Measurements from ENCODE around the gene ARHGEF28. TPM values are rescaled to one million over a fixed set of nuclear protein-coding genes. Genes with fewer than 3 reads are reported as not detected.

ARHGEF28 gene
- total RNA-seq, 1 donor from 2014 or later: 8.5 TPM

- no peaks in the 10 kb centered on the region for H3K36me3 Mint-ChIP-seq (ENCODE audit: low read depth, unreplicated experiment)
- H3K27me3 ChIP-seq (ENCODE audit: insufficient read depth, low read length): no peaks in the 10 kb centered on the region
- no peaks in the 10 kb centered on the region for H3K9me3 ChIP-seq (ENCODE audit: insufficient read depth, low read depth, low read length)
- H3K4me3 ChIP-seq (ENCODE audit: insufficient read depth, low read depth, low read length): no peak overlapping the region
- H3K27ac ChIP-seq (ENCODE audit: low read depth, low read length): no peak overlapping the region
- H3K79me2 ChIP-seq (ENCODE audit: insufficient read depth, low read length): no peaks in the 10 kb centered on the region
- H3K9ac ChIP-seq (ENCODE audit: low read length): no peak overlapping the region
- no peak for DNase-seq (ENCODE audit: low read depth)
- H4K20me1 ChIP-seq (ENCODE audit: insufficient read depth, low read length): no peaks in the 10 kb centered on the region
- H3K4me2 ChIP-seq (ENCODE audit: low read length): peak overlapping the region; percentile 37
- H3K4me1 Mint-ChIP-seq (ENCODE audit: low read depth, unreplicated experiment): peaks cover 10% of the 10 kb centered on the region
- peaks cover 2% of the 10 kb centered on the region for H3K36me3 ChIP-seq (ENCODE audit: insufficient read depth, low read length)
- peak overlapping the region; percentile 10 for H3K4me3 Mint-ChIP-seq (ENCODE audit: unreplicated experiment)
- no peaks in the 10 kb centered on the region for H3K9me3 Mint-ChIP-seq (ENCODE audit: unreplicated experiment)
- no peaks in the 10 kb centered on the region for H3K27me3 Mint-ChIP-seq (ENCODE audit: low read depth, unreplicated experiment)
- FAIRE-seq: no peak
- TF ChIP-seq CTCF (IDR thresholded peaks at IDR 0.05; ENCODE audit: insufficient read depth, low read depth, low read length) (no peak), EZH2 (IDR thresholded peaks at IDR 0.05; ENCODE audit: insufficient read depth, low read length) (no peak)
- no peak overlapping the region for H3K27ac Mint-ChIP-seq (ENCODE audit: unreplicated experiment)
- peaks cover 12% of the 10 kb centered on the region for H3K4me1 ChIP-seq (ENCODE audit: insufficient read depth, low read length)
- no peak overlapping the region for H2AFZ ChIP-seq (ENCODE audit: low read depth, low read length)
Observed at GRCh38 chr5:73900566-73900965, 274.6 kb downstream of the ARHGEF28 start.

- Mint-ChIP-seq H3K36me3 (ENCODE audit: low read depth, unreplicated experiment) (no peaks in the 10 kb centered on the region), H3K4me1 (ENCODE audit: low read depth, unreplicated experiment) (peaks cover 10% of the 10 kb centered on the region), H3K27me3 (ENCODE audit: low read depth, unreplicated experiment) (no peaks in the 10 kb centered on the region), H3K9me3 (ENCODE audit: unreplicated experiment) (no peaks in the 10 kb centered on the region), H3K27ac (ENCODE audit: unreplicated experiment) (no peak overlapping the region), H3K4me3 (ENCODE audit: unreplicated experiment) (no peak overlapping the region)
- DNase-seq (ENCODE audit: low read depth) (peak; percentile 79), FAIRE-seq (no peak)
- no peaks in the 10 kb centered on the region for H4K20me1 ChIP-seq (ENCODE audit: insufficient read depth, low read length)
- H3K9ac ChIP-seq (ENCODE audit: low read length): peak overlapping the region; percentile 14
- no peaks in the 10 kb centered on the region for H3K79me2 ChIP-seq (ENCODE audit: insufficient read depth, low read length)
- no peak for TF ChIP-seq EZH2 (IDR thresholded peaks at IDR 0.05; ENCODE audit: insufficient read depth, low read length)
- TF ChIP-seq CTCF (IDR thresholded peaks at IDR 0.05; ENCODE audit: insufficient read depth, low read depth, low read length): no peak
- peak overlapping the region; percentile 19 for H3K27ac ChIP-seq (ENCODE audit: low read depth, low read length)
- no peak overlapping the region for H3K4me3 ChIP-seq (ENCODE audit: insufficient read depth, low read depth, low read length)
- H3K27me3 ChIP-seq (ENCODE audit: insufficient read depth, low read length): no peaks in the 10 kb centered on the region
- no peaks in the 10 kb centered on the region for H3K9me3 ChIP-seq (ENCODE audit: insufficient read depth, low read depth, low read length)
- H3K4me1 ChIP-seq (ENCODE audit: insufficient read depth, low read length): peaks cover 12% of the 10 kb centered on the region
- H3K4me2 ChIP-seq (ENCODE audit: low read length): peak overlapping the region; percentile 37
- no peak overlapping the region for H2AFZ ChIP-seq (ENCODE audit: low read depth, low read length)
- H3K36me3 ChIP-seq (ENCODE audit: insufficient read depth, low read length): peaks cover 2% of the 10 kb centered on the region
Observed at GRCh38 chr5:73901043-73901442, 275.0 kb downstream of the ARHGEF28 start.

DNA sequence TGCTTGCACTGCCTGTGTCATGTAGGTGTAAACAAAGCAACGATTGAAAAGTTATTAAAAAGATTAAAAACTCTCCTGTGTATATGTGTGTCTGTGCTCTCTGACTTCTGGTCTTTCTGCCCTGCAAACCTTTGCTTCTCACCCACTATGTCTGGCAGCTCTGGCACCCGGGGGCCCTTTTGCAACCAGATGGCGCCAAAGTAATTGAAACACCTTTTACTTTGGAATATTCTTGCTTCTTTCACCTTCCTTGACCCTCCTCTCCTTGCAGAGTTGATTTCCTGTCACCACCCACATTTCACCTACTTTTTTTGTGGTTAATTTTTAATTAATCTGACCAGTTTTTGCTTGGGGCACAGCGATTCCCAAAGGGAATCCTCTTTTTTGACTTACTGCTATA, 275.5 kb downstream of the ARHGEF28 start:
- DNase-seq (ENCODE audit: low read depth): no peak
- H2AFZ ChIP-seq (ENCODE audit: low read depth, low read length): no peak overlapping the region
- H3K36me3 ChIP-seq (ENCODE audit: insufficient read depth, low read length): peaks cover 2% of the 10 kb centered on the region
- H3K4me1 Mint-ChIP-seq (ENCODE audit: low read depth, unreplicated experiment): peaks cover 10% of the 10 kb centered on the region
- peak overlapping the region; percentile 37 for H3K4me2 ChIP-seq (ENCODE audit: low read length)
- H3K27me3 Mint-ChIP-seq (ENCODE audit: low read depth, unreplicated experiment): no peaks in the 10 kb centered on the region
- FAIRE-seq: no peak
- no peak for TF ChIP-seq EZH2 (IDR thresholded peaks at IDR 0.05; ENCODE audit: insufficient read depth, low read length)
- H3K27me3 ChIP-seq (ENCODE audit: insufficient read depth, low read length): no peaks in the 10 kb centered on the region
- peak overlapping the region; percentile 19 for H3K27ac ChIP-seq (ENCODE audit: low read depth, low read length)
- H3K4me1 ChIP-seq (ENCODE audit: insufficient read depth, low read length): peaks cover 12% of the 10 kb centered on the region
- no peaks in the 10 kb centered on the region for H3K79me2 ChIP-seq (ENCODE audit: insufficient read depth, low read length)
- no peaks in the 10 kb centered on the region for H3K9me3 Mint-ChIP-seq (ENCODE audit: unreplicated experiment)
- H3K9ac ChIP-seq (ENCODE audit: low read length): peak overlapping the region; percentile 14
- H3K4me3 ChIP-seq (ENCODE audit: insufficient read depth, low read depth, low read length): no peak overlapping the region
- no peaks in the 10 kb centered on the region for H3K9me3 ChIP-seq (ENCODE audit: insufficient read depth, low read depth, low read length)
- H4K20me1 ChIP-seq (ENCODE audit: insufficient read depth, low read length): no peaks in the 10 kb centered on the region
- no peak overlapping the region for H3K4me3 Mint-ChIP-seq (ENCODE audit: unreplicated experiment)
- H3K27ac Mint-ChIP-seq (ENCODE audit: unreplicated experiment): no peak overlapping the region
- H3K36me3 Mint-ChIP-seq (ENCODE audit: low read depth, unreplicated experiment): no peaks in the 10 kb centered on the region
